OCI-LY1 (cell line): ENCODE data around the gene KRT20.

Experiments
- H2AFZ ChIP-seq: fragments of 200-600 bp; sonication (generic), shearing (Covaris generic); 2 replicates; pipeline ENCODE4 v1.6.0; 2014; ENCODE audit warnings: antibody characterized with exemption, mild to moderate bottlenecking, low read length
- H3F3A ChIP-seq: fragments of 200-600 bp; sonication (generic), shearing (Covaris generic); 2 replicates; pipeline ENCODE4 v1.6.0; 2014; ENCODE audit warnings: mild to moderate bottlenecking, antibody characterized with exemption, low read length, moderate library complexity; ENCODE audit not compliant: insufficient read depth
- H3K27ac ChIP-seq: fragments of 200-600 bp; sonication (generic); 2 replicates; pipeline ENCODE4 v1.5.1; 2014; ENCODE audit warnings: low read length, mixed run types, mild to moderate bottlenecking, low read depth; ENCODE audit not compliant: poor library complexity, severe bottlenecking
- H3K27me3 ChIP-seq: fragments of 200-600 bp; sonication (generic); 2 replicates; pipeline ENCODE4 v1.6.0; 2014; ENCODE audit warnings: antibody characterized with exemption, mild to moderate bottlenecking, low read length, moderate library complexity; ENCODE audit not compliant: insufficient read depth
- H3K36me3 ChIP-seq: fragments of 200-600 bp; sonication (generic); 2 replicates; pipeline ENCODE4 v1.6.1; 2014; ENCODE audit warnings: mild to moderate bottlenecking, antibody characterized with exemption, low read length, moderate library complexity, mixed read lengths; ENCODE audit not compliant: insufficient read depth
- H3K4me1 ChIP-seq: fragments of 200-600 bp; sonication (generic); 2 replicates; pipeline ENCODE4 v1.5.1; 2014; ENCODE audit warnings: mild to moderate bottlenecking, low read length, moderate library complexity; ENCODE audit not compliant: insufficient read depth, severe bottlenecking
- H3K4me2 ChIP-seq: fragments of 200-600 bp; sonication (generic), shearing (Covaris generic); 2 replicates; pipeline ENCODE4 v1.6.1; 2014; ENCODE audit warnings: low read length
- H3K4me3 ChIP-seq: fragments of 200-600 bp; sonication (generic); 2 replicates; pipeline ENCODE4 v1.5.1; 2014; ENCODE audit warnings: low read length, low read depth, mild to moderate bottlenecking, mixed read lengths; ENCODE audit not compliant: poor library complexity, severe bottlenecking
- H3K79me2 ChIP-seq: fragments of 200-600 bp; shearing (Covaris generic); 2 replicates; pipeline ENCODE4 v1.6.1; 2016; ENCODE audit warnings: mixed run types, low read length, mixed read lengths; ENCODE audit not compliant: insufficient read depth
- H3K9ac ChIP-seq: fragments of 200-600 bp; sonication (generic), shearing (Covaris generic); 2 replicates; pipeline ENCODE4 v1.6.1; 2014; ENCODE audit warnings: mild to moderate bottlenecking, low read length, mixed read lengths
- H3K9me2 ChIP-seq: fragments of 200-600 bp; sonication (generic), shearing (Covaris generic); 2 replicates; pipeline ENCODE4 v1.6.1; 2014; ENCODE audit warnings: low read depth, mild to moderate bottlenecking, low read length, mixed read lengths
- H3K9me3 ChIP-seq: fragments of 200-600 bp; shearing (Covaris generic); 2 replicates; pipeline ENCODE4 v1.6.1; 2014; ENCODE audit warnings: low read length, mixed read lengths
- H4K20me1 ChIP-seq: fragments of 200-600 bp; sonication (generic), shearing (Covaris generic); 2 replicates; pipeline ENCODE4 v1.6.0; 2016; ENCODE audit warnings: mild to moderate bottlenecking, low read length; ENCODE audit not compliant: insufficient read depth
- CTCF ChIP-seq: fragments of 200-600 bp; sonication (generic), shearing (Covaris generic); IDR thresholded peaks from 2 replicates; pipeline ENCODE4 v1.5.1; 2017; ENCODE audit warnings: mild to moderate bottlenecking, antibody characterized with exemption, low read length, moderate library complexity, mixed read lengths
- EZH2 ChIP-seq: fragments of 200-600 bp; sonication (generic), shearing (Covaris generic); IDR thresholded peaks from 2 replicates; pipeline ENCODE4 v1.8.0; 2017; ENCODE audit warnings: borderline replicate concordance, mixed run types, mild to moderate bottlenecking, antibody characterized with exemption, low read length, moderate library complexity, mixed read lengths

Gene KRT20

DNA sequence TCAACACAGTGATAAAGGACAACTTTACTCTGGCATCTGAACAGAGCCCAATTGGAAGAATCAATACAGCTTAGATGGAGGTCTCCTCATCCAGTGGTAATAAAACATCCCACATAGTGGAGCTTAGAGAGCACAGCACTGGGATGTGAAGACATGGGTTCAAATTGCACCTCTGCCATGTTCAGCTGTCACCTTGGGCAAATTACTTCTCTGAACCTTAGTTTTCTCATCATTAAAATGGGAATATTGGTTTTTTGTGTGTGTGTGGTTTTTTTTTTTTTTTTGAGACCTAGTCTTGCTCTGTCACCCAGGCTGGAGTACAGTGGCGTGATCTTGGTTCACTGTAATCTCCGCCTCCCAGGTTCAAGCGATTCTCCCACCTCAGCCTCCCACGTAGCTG lies 49.0 kb downstream of the KRT20 start:
- no peak overlapping the region for H3K9ac ChIP-seq
- no peaks in the 10 kb centered on the region for H3K9me3 ChIP-seq
- TF ChIP-seq CTCF, result no peak
- no peak for TF ChIP-seq EZH2
- H4K20me1 ChIP-seq, result no peaks in the 10 kb centered on the region
- H3K27ac ChIP-seq, result no peak overlapping the region
- H3K36me3 ChIP-seq, result 0 out of 2 replicates have a peak, but pooled peaks cover 4% of the 10 kb centered on the region
- H2AFZ ChIP-seq, result no peak overlapping the region
- H3K4me1 ChIP-seq, result no peaks in the 10 kb centered on the region
- no peak overlapping the region for H3K4me2 ChIP-seq
- H3K27me3 ChIP-seq, result no peaks in the 10 kb centered on the region
- no peaks in the 10 kb centered on the region for H3F3A ChIP-seq
- H3K9me2 ChIP-seq, result no peaks in the 10 kb centered on the region
- H3K79me2 ChIP-seq, result no peaks in the 10 kb centered on the region
- H3K4me3 ChIP-seq, result no peak overlapping the region

GRCh38 chr17:40833882-40834281 lies 51.2 kb downstream of the KRT20 start:
- H3K4me3 ChIP-seq, result no peak overlapping the region
- no peaks in the 10 kb centered on the region for H3F3A ChIP-seq
- 0 out of 2 replicates have a peak, but pooled peaks cover 4% of the 10 kb centered on the region for H3K36me3 ChIP-seq
- no peak for TF ChIP-seq EZH2
- TF ChIP-seq CTCF, result no peak
- H4K20me1 ChIP-seq, result no peaks in the 10 kb centered on the region
- H3K4me2 ChIP-seq, result no peak overlapping the region
- H3K27ac ChIP-seq, result no peak overlapping the region
- H3K27me3 ChIP-seq, result no peaks in the 10 kb centered on the region
- no peaks in the 10 kb centered on the region for H3K4me1 ChIP-seq
- no peaks in the 10 kb centered on the region for H3K9me2 ChIP-seq
- H2AFZ ChIP-seq, result no peak overlapping the region
- H3K9ac ChIP-seq, result no peak overlapping the region
- no peaks in the 10 kb centered on the region for H3K9me3 ChIP-seq
- H3K79me2 ChIP-seq, result no peaks in the 10 kb centered on the region

GRCh38 chr17:40832840-40833239 lies 52.2 kb downstream of the KRT20 start:
- Histone ChIP-seq H3F3A (no peaks in the 10 kb centered on the region), H3K79me2 (no peaks in the 10 kb centered on the region), H3K27me3 (no peaks in the 10 kb centered on the region), H3K4me2 (no peak overlapping the region), H3K9me2 (no peaks in the 10 kb centered on the region), H3K9me3 (no peaks in the 10 kb centered on the region), H3K9ac (no peak overlapping the region), H2AFZ (no peak overlapping the region), H3K4me1 (no peaks in the 10 kb centered on the region), H3K36me3 (0 out of 2 replicates have a peak, but pooled peaks cover 4% of the 10 kb centered on the region), H4K20me1 (no peaks in the 10 kb centered on the region), H3K4me3 (no peak overlapping the region), H3K27ac (no peak overlapping the region)
- TF ChIP-seq EZH2, result no peak
- TF ChIP-seq CTCF, result no peak
